Left ventricle myocardium inferior (tissue), 1 donor: ENCODE results near the gene PLEKHA4. TPM values are rescaled to one million over a fixed set of nuclear protein-coding genes. Genes with fewer than 3 reads are reported as not detected.
"Not testable (repeated sequence)": the region's sequence is repeated elsewhere in the genome, so short reads cannot be mapped to it uniquely, and the experiment has no call there.

ENCODE experiments used
- DNase-seq: peaks from one replicate; pipeline ENCODE4 v3.0.0-alpha.2; 2020
- H3K27ac ChIP-seq: fragments of 200-600 bp; replicated peaks from 2 replicates; pipeline ENCODE4 v1.8.0; 2021
- H3K27me3 ChIP-seq: fragments of 200-600 bp; 2 replicates; pipeline ENCODE4 v1.8.0; 2021; ENCODE audit warnings: low read depth
- H3K36me3 ChIP-seq: fragments of 200-600 bp; 2 replicates; pipeline ENCODE4 v1.8.0; 2021
- H3K4me1 ChIP-seq: fragments of 200-600 bp; 2 replicates; pipeline ENCODE4 v1.8.0; 2021
- H3K4me3 ChIP-seq: fragments of 200-600 bp; 2 replicates; pipeline ENCODE4 v1.8.0; 2021; ENCODE audit warnings: mild to moderate bottlenecking, moderate library complexity
- H3K9me3 ChIP-seq: fragments of 200-600 bp; replicated peaks from 2 replicates; pipeline ENCODE4 v1.8.0; 2021
- CTCF ChIP-seq: fragments of 200-600 bp; IDR thresholded peaks from 2 replicates; pipeline ENCODE4 v1.8.0; 2021; ENCODE audit warnings: antibody characterized with exemption, mild to moderate bottlenecking, borderline replicate concordance
- intact Hi-C: fragments of 100-400 bp; cut with micrococcal nuclease; formaldehyde crosslinking; loops from one replicate; pipeline ENCODE4 v1.11.0; 2022
- total RNA-seq: library from RNA; stranded (reverse); fragmentation: NEBNext Ultra II Directional; extraction: Animal tissue kit (Norgen Biotek cat#: 25700); gene quantifications from one replicate; pipeline ENCODE4 v1.2.1, GENCODE V29; 2021
- donor health status: DM: no; HTN: yes; CAD: no; lungs with severe emphysema.

Gene PLEKHA4
- total RNA-seq, 1 donor from 2014 or later = 24.7 TPM

DNA sequence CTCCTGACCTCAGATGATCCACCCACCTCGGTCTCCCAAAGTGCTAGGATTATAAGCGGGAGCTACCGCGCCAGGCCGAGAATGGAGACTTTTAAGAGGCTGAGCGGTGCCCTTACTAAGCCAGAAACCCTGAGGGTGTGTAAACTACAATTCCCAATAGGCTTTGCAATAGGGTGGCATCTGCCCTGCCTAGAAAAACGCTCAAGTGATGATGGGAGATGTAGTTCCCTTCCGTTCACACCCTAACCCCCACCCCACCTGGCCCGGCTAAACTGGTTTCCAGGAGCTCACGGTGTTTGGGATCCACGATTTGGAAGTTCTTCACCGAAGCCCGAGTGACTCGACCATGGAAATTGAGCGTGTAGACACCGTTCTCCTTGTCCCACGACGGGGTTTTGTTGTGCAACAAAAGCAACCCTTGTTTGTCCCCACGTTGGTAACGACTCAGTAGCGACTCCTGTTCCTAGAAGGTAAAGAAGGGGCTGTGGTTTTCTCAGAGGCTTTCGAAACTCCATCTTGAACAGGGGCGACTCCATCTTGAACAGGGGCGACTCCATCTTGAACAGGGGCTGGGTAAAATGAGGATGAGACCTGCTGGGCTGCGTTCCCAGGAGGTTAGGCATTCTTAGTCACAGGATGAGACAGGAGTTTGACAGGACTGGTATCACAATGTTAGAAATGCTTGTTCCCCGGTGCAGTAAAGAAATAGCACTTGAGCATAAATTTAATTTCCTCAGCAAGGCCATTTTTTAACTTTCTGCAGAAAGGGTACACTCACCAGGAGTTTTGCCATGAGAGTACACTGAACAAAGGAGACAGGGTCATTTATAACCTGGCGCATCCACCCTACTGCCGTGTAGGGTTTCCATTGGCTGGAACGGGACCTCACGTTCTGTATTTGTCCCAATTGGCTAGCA, 13.6 kb upstream of the PLEKHA4 start:
- Histone ChIP-seq H3K4me3 (no peak overlapping the region), H3K4me1 (peaks cover 32% of the 10 kb centered on the region), H3K27me3 (no peaks in the 10 kb centered on the region), H3K27ac (no peak overlapping the region), H3K36me3 (peaks cover 12% of the 10 kb centered on the region), H3K9me3 (no peaks in the 10 kb centered on the region)
- intact Hi-C loops = no loop called here
- no peak for TF ChIP-seq CTCF
- DNase-seq = no peak

DNA sequence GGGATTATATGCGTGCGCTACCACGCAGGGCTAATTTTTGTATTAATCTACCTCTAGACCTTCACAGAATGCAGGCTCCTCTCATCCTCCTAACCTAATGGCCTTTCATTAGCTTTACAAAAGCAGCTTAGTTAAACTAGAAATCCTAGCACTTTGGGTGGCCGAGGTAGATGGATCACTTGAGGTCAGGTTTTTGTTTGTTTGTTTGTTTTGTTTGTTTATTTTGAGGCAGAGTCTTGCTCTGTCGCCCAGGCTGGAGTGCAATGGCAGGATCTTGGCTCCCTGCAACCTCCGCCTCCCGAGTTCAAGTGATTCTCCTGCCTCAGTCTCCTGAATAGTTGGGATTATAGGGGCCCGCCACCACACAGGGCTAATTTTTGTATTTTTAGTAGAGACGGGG, 11.3 kb upstream of the PLEKHA4 start:
- H3K27me3 ChIP-seq, intact Hi-C loops, DNase-seq, H3K9me3 ChIP-seq, H3K4me3 ChIP-seq: not testable (repeated sequence)
- Histone ChIP-seq H3K4me1 (peaks cover 55% of the 10 kb centered on the region), H3K27ac (peak overlapping the region; percentile 100), H3K36me3 (peaks cover 35% of the 10 kb centered on the region)

GRCh38 chr19:48879025-48879637, 10.7 kb upstream of the PLEKHA4 start:
- Histone ChIP-seq H3K27ac (peak overlapping the region; percentile 100), H3K4me1 (peaks cover 61% of the 10 kb centered on the region), H3K9me3 (no peaks in the 10 kb centered on the region), H3K4me3 (no peak overlapping the region), H3K27me3 (no peaks in the 10 kb centered on the region), H3K36me3 (peaks cover 40% of the 10 kb centered on the region)
- DNase-seq = no peak
- TF ChIP-seq CTCF = no peak
- intact Hi-C loops = no loop called here

DNA sequence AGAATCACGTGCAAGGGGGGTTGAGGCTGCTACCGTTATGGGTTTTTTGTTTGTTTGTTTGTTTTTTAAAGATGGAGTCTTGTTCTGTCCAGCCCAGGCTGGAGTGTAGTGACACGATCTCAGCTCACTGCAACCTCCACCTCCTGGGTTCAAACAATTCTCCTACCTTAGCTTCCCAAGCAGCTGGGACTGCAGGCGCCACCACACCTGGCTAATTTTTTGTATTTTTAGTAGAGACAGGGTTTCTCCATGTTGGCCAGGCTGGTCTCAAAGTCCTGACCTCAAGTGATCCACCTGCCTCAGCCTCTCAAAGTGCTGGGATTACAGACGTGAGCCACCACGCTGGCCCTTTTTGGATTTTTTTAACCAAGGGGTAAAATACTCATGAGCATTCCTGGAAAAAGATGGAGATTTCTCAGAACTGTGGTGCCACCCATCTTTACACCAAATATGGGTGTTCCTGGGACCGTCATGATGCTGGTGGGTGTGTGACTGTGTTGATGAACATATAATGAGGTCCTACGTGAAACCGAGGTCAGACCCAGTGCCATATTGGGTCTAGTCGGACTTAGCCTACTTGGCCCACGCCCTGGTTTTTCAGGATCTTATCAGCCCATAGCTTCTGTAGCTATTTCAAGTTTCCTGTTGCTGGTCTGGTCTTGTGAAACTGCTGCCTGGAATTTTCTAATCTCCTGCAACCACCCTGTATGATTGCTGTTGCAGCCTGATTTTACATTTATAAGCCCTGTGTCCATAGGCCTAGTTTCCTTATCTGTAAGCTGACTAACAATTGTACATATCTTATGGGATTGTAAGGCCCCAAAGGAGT, 10.0 kb upstream of the PLEKHA4 start:
- Histone ChIP-seq H3K4me1 (peaks cover 68% of the 10 kb centered on the region), H3K27ac (peak overlapping the region; percentile 100), H3K36me3 (peaks cover 48% of the 10 kb centered on the region), H3K27me3 (no peaks in the 10 kb centered on the region), H3K4me3 (no peak overlapping the region), H3K9me3 (no peaks in the 10 kb centered on the region)
- no peak for TF ChIP-seq CTCF
- DNase-seq = no peak
- intact Hi-C loops = no loop called here

GRCh38 chr19:48877855-48878195, 9.4 kb upstream of the PLEKHA4 start:
- intact Hi-C loops = no loop called here
- Histone ChIP-seq H3K4me1 (peaks cover 73% of the 10 kb centered on the region), H3K36me3 (peaks cover 51% of the 10 kb centered on the region), H3K27me3 (no peaks in the 10 kb centered on the region), H3K9me3 (no peaks in the 10 kb centered on the region), H3K4me3 (no peak overlapping the region), H3K27ac (peak overlapping the region; percentile 100)
- no peak for DNase-seq
- TF ChIP-seq CTCF = no peak

GRCh38 chr19:48876043-48876981, 7.9 kb upstream of the PLEKHA4 start:
- peaks cover 82% of the 10 kb centered on the region for H3K4me1 ChIP-seq
- H3K27ac ChIP-seq = peak overlapping the region; percentile 100
- H3K27me3 ChIP-seq, H3K9me3 ChIP-seq, intact Hi-C loops, DNase-seq: not testable (repeated sequence)
- H3K4me3 ChIP-seq = peak overlapping the region; percentile 98
- H3K36me3 ChIP-seq = peaks cover 51% of the 10 kb centered on the region
